WTC11 (cell line): ENCODE measurements around the gene RANBP17.

Experiments
- SP1 ChIP-seq: sonication (generic); formaldehyde crosslinking; conservative IDR thresholded peaks from 2 replicates; pipeline ENCODE4 v1.8.1; 2022; ENCODE audit warnings: missing genetic modification reagents
- TCF7 ChIP-seq: sonication (generic); formaldehyde crosslinking; IDR thresholded peaks from 2 replicates; pipeline ENCODE4 v1.8.0; 2022; ENCODE audit warnings: mild to moderate bottlenecking, low read depth, missing genetic modification reagents, moderate library complexity
- ZNF423 ChIP-seq: fragments of 250-450 bp; sonication (Bioruptor Pico); IDR thresholded peaks from 2 replicates; pipeline ENCODE4 v2.1.2; 2022; ENCODE audit warnings: mild to moderate bottlenecking, moderate library complexity
- TF ChIP-seq, protein P1 (sequence below): sonication (generic); formaldehyde crosslinking; IDR thresholded peaks from 2 replicates; pipeline ENCODE4 v1.8.1; 2023; ENCODE audit warnings: mild to moderate bottlenecking, moderate library complexity, missing genetic modification reagents
- TF ChIP-seq, protein P2 (sequence below): fragments of 200-600 bp; IDR thresholded peaks from 2 replicates; pipeline ENCODE4 v1.8.0; 2022; ENCODE audit warnings: antibody characterized with exemption
- TF ChIP-seq, protein P3 (sequence below): sonication (generic); formaldehyde crosslinking; IDR thresholded peaks from 2 replicates; pipeline ENCODE4 v1.8.0; 2022; ENCODE audit warnings: mild to moderate bottlenecking, missing genetic modification reagents
- TF ChIP-seq, protein P4 (sequence below): sonication (generic); formaldehyde crosslinking; IDR thresholded peaks from 2 replicates; pipeline ENCODE4 v1.8.1; 2023; ENCODE audit warnings: mild to moderate bottlenecking, missing genetic modification reagents, moderate library complexity
- TF ChIP-seq, protein P5 (sequence below): sonication (generic); formaldehyde crosslinking; IDR thresholded peaks from 2 replicates; pipeline ENCODE4 v1.8.1; 2023; ENCODE audit warnings: mild to moderate bottlenecking, missing genetic modification reagents
- TF ChIP-seq, protein P6 (sequence below): sonication (generic); formaldehyde crosslinking; IDR thresholded peaks from 2 replicates; pipeline ENCODE4 v1.8.1; 2022; ENCODE audit warnings: low read depth, missing genetic modification reagents, borderline replicate concordance

DNA sequence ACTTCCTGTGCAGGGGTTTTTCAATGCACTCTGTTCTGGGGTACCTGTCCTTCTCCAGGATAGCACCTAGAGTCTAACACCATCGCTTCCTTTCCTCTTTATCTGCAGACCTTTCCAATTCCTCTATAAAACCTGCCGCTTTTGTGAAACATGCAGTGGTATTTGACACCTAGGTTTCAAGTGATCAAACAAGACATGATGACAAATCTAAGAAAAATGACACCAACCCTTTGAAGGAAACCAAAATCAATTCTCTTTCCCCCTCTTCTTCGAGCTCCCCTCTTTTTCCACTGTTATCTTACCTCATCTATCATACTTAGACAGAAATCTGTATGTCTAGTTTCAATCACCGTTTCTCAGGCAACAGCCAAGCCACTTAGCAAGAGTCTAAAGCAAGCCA lies 25.6 kb upstream of the RANBP17 start:
- TF ChIP-seq, protein P1, sequence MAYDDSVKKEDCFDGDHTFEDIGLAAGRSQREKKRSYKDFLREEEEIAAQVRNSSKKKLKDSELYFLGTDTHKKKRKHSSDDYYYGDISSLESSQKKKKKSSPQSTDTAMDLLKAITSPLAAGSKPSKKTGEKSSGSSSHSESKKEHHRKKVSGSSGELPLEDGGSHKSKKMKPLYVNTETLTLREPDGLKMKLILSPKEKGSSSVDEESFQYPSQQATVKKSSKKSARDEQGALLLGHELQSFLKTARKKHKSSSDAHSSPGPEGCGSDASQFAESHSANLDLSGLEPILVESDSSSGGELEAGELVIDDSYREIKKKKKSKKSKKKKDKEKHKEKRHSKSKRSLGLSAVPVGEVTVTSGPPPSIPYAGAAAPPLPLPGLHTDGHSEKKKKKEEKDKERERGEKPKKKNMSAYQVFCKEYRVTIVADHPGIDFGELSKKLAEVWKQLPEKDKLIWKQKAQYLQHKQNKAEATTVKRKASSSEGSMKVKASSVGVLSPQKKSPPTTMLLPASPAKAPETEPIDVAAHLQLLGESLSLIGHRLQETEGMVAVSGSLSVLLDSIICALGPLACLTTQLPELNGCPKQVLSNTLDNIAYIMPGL (CRISPR knock-in tag) = no peak
- TF ChIP-seq, protein P2, sequence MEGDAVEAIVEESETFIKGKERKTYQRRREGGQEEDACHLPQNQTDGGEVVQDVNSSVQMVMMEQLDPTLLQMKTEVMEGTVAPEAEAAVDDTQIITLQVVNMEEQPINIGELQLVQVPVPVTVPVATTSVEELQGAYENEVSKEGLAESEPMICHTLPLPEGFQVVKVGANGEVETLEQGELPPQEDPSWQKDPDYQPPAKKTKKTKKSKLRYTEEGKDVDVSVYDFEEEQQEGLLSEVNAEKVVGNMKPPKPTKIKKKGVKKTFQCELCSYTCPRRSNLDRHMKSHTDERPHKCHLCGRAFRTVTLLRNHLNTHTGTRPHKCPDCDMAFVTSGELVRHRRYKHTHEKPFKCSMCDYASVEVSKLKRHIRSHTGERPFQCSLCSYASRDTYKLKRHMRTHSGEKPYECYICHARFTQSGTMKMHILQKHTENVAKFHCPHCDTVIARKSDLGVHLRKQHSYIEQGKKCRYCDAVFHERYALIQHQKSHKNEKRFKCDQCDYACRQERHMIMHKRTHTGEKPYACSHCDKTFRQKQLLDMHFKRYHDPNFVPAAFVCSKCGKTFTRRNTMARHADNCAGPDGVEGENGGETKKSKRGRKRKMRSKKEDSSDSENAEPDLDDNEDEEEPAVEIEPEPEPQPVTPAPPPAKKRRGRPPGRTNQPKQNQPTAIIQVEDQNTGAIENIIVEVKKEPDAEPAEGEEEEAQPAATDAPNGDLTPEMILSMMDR = no peak
- TF ChIP-seq, protein P3, sequence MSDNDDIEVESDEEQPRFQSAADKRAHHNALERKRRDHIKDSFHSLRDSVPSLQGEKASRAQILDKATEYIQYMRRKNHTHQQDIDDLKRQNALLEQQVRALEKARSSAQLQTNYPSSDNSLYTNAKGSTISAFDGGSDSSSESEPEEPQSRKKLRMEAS (CRISPR knock-in tag) = no peak
- TF ChIP-seq, protein P4, sequence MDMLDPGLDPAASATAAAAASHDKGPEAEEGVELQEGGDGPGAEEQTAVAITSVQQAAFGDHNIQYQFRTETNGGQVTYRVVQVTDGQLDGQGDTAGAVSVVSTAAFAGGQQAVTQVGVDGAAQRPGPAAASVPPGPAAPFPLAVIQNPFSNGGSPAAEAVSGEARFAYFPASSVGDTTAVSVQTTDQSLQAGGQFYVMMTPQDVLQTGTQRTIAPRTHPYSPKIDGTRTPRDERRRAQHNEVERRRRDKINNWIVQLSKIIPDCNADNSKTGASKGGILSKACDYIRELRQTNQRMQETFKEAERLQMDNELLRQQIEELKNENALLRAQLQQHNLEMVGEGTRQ (CRISPR knock-in tag) = no peak
- no peak for TF ChIP-seq ZNF423 (CRISPR knock-in tag)
- no peak for TF ChIP-seq TCF7
- TF ChIP-seq, protein P5, sequence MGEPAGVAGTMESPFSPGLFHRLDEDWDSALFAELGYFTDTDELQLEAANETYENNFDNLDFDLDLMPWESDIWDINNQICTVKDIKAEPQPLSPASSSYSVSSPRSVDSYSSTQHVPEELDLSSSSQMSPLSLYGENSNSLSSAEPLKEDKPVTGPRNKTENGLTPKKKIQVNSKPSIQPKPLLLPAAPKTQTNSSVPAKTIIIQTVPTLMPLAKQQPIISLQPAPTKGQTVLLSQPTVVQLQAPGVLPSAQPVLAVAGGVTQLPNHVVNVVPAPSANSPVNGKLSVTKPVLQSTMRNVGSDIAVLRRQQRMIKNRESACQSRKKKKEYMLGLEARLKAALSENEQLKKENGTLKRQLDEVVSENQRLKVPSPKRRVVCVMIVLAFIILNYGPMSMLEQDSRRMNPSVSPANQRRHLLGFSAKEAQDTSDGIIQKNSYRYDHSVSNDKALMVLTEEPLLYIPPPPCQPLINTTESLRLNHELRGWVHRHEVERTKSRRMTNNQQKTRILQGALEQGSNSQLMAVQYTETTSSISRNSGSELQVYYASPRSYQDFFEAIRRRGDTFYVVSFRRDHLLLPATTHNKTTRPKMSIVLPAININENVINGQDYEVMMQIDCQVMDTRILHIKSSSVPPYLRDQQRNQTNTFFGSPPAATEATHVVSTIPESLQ = no peak
- TF ChIP-seq, protein P6, sequence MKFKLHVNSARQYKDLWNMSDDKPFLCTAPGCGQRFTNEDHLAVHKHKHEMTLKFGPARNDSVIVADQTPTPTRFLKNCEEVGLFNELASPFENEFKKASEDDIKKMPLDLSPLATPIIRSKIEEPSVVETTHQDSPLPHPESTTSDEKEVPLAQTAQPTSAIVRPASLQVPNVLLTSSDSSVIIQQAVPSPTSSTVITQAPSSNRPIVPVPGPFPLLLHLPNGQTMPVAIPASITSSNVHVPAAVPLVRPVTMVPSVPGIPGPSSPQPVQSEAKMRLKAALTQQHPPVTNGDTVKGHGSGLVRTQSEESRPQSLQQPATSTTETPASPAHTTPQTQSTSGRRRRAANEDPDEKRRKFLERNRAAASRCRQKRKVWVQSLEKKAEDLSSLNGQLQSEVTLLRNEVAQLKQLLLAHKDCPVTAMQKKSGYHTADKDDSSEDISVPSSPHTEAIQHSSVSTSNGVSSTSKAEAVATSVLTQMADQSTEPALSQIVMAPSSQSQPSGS (CRISPR knock-in tag) = no peak
- TF ChIP-seq SP1 (CRISPR knock-in tag) = no peak
